Natural killer cell (primary cell): ENCODE data around the gene PER2. TPM values are rescaled to one million over a fixed set of nuclear protein-coding genes. Genes with fewer than 3 reads are reported as not detected.
A peak's percentile ranks its signal among the peaks of the same experiment; 100 is the strongest.

Experiments used
- ATAC-seq, 3 donors: fragments of 150-1000 bp in 2 of 3; fragments of 200-7000 bp in 1 of 3; cut with Tn5 transposase; 1 replicate in 1 of 3; 2 replicates in 2 of 3; pipeline ENCODE4 v1.10.0; 2021; ENCODE audit warnings: mild to moderate bottlenecking in 2 of 3, moderate library complexity in 2 of 3
- DNase-seq, 2 donors: peaks; one replicate each; pipeline versions ENCODE4 v3.0.0 to v3.0.0-alpha.2; 2013 to 2021; ENCODE audit warnings: mixed read lengths in 1 of 2
- H3K27ac ChIP-seq: one replicate; pipeline ENCODE4 v1.5.1; 2013; ENCODE audit warnings: mild to moderate bottlenecking, low read length
- H3K27me3 ChIP-seq: one replicate; pipeline ENCODE4 v1.6.1; 2013; ENCODE audit warnings: low read length; ENCODE audit not compliant: control insufficient read depth, insufficient read depth
- H3K36me3 ChIP-seq: one replicate; pipeline ENCODE4 v1.6.1; 2013; ENCODE audit warnings: low read length; ENCODE audit not compliant: control insufficient read depth, insufficient read depth
- H3K4me1 ChIP-seq: one replicate; pipeline ENCODE4 v1.6.1; 2013; ENCODE audit warnings: low read length; ENCODE audit not compliant: control insufficient read depth, insufficient read depth
- H3K4me3 ChIP-seq: one replicate; pipeline ENCODE4 v1.5.1; 2013; ENCODE audit warnings: low read length
- H3K9me3 ChIP-seq: one replicate; pipeline ENCODE4 v1.6.1; 2013; ENCODE audit warnings: low read length; ENCODE audit not compliant: control insufficient read depth, insufficient read depth
- H3K27ac Mint-ChIP-seq, 2 donors: one replicate each; pipeline ENCODE4 v1.8.0; 2022; ENCODE audit warnings: mild to moderate bottlenecking in 2 of 2, mixed read lengths in 2 of 2, moderate library complexity in 1 of 2
- H3K27me3 Mint-ChIP-seq, 2 donors: one replicate each; pipeline ENCODE4 v1.8.0; 2022; ENCODE audit warnings: low read depth in 2 of 2, mixed read lengths in 2 of 2
- H3K36me3 Mint-ChIP-seq: one replicate; pipeline ENCODE4 v1.8.0; 2022; ENCODE audit warnings: mixed read lengths
- H3K4me1 Mint-ChIP-seq, 2 donors: one replicate each; pipeline ENCODE4 v1.8.0; 2022; ENCODE audit warnings: mixed read lengths in 2 of 2
- H3K4me3 Mint-ChIP-seq: one replicate; pipeline ENCODE4 v1.8.0; 2022; ENCODE audit warnings: mild to moderate bottlenecking, moderate library complexity, mixed read lengths
- H3K9me3 Mint-ChIP-seq, 2 donors: one replicate each; pipeline ENCODE4 v1.8.0; 2022; ENCODE audit warnings: mixed read lengths in 2 of 2
- WGBS: methylation state at CpG from one replicate; pipeline ENCODE4 v1.1.7; 2013; ENCODE audit warnings: missing lambda C conversion rate; ENCODE audit not compliant: insufficient coverage; 5-methylcytosine and 5-hydroxymethylcytosine counted together
- intact Hi-C: fragments of 100-400 bp; cut with micrococcal nuclease; formaldehyde crosslinking; loops from one replicate; pipeline ENCODE4 v1.14.2; 2022
- total RNA-seq, 4 donors: library from RNA; stranded (reverse); fragments of 120-200 nt in 1 of 4; gene quantifications; one replicate each; pipeline versions ENCODE4 v1.2.3 to v1.2.4, GENCODE V29; 2013 to 2022
- TF ChIP-seq, protein P1 (sequence below): fragments of 200-600 bp; IDR thresholded peaks from one replicate; pipeline ENCODE4 v1.8.0; 2022; ENCODE audit warnings: antibody characterized with exemption

The PER2 gene
- total RNA-seq, 3 donors from 2014 or later (not counting 1 experiment from before 2014, with no cell fraction given), result 26.3 to 32.9 (median 32.6) TPM

DNA sequence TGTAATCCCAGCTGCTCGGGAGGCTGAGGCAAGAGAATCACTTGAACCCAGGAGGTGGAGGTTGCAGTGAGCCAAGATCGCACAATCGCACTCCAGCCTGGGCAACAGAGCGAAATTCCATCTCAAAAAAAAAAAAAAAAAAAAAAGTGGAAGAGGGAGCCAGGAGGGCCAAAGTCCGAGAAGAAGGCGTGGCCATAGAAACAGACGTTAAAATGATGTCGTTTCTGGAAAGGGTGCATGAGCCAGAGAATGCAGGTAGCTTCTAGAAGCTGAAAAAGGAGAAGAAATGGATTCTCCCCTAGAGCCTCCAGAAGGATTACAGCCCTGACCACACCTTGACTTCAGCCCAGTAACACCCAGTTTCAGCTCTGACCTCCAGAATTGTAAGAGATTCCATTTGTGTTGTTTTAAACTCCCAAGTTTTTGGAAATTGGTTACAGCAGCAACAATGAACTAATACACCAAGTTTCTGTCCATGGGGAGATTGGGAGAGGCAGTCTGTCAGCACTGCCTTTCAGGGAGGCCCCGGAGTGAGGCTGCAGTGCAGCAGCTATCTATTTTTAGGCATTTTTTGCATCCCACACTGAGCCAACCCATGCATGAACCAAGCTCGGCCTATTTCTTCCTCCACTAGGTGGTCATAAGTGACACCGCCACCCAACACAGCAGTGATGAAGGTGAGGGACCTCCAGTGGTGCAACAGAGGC is 17.7 kb upstream of the PER2 start:
- peaks cover 0 to 2% of the 10 kb centered on the region in 2 donors for H3K27me3 Mint-ChIP-seq
- no peak overlapping the region for H3K27ac Mint-ChIP-seq
- Histone ChIP-seq H3K27me3 (no peaks in the 10 kb centered on the region), H3K4me3 (no peak overlapping the region), H3K27ac (no peak overlapping the region), H3K36me3 (no peaks in the 10 kb centered on the region), H3K9me3 (no peaks in the 10 kb centered on the region), H3K4me1 (no peaks in the 10 kb centered on the region)
- no peaks in the 10 kb centered on the region for H3K4me1 Mint-ChIP-seq
- intact Hi-C loops, result no loop called here
- DNase-seq, result no peak
- WGBS, result 89% methylated on average over 11 of the region's 11 CpGs
- no peaks in the 10 kb centered on the region for H3K36me3 Mint-ChIP-seq
- TF ChIP-seq, protein P1, sequence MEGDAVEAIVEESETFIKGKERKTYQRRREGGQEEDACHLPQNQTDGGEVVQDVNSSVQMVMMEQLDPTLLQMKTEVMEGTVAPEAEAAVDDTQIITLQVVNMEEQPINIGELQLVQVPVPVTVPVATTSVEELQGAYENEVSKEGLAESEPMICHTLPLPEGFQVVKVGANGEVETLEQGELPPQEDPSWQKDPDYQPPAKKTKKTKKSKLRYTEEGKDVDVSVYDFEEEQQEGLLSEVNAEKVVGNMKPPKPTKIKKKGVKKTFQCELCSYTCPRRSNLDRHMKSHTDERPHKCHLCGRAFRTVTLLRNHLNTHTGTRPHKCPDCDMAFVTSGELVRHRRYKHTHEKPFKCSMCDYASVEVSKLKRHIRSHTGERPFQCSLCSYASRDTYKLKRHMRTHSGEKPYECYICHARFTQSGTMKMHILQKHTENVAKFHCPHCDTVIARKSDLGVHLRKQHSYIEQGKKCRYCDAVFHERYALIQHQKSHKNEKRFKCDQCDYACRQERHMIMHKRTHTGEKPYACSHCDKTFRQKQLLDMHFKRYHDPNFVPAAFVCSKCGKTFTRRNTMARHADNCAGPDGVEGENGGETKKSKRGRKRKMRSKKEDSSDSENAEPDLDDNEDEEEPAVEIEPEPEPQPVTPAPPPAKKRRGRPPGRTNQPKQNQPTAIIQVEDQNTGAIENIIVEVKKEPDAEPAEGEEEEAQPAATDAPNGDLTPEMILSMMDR, result no peak
- no peak overlapping the region for H3K4me3 Mint-ChIP-seq
- no peak for ATAC-seq
- H3K9me3 Mint-ChIP-seq, result no peaks in the 10 kb centered on the region

DNA sequence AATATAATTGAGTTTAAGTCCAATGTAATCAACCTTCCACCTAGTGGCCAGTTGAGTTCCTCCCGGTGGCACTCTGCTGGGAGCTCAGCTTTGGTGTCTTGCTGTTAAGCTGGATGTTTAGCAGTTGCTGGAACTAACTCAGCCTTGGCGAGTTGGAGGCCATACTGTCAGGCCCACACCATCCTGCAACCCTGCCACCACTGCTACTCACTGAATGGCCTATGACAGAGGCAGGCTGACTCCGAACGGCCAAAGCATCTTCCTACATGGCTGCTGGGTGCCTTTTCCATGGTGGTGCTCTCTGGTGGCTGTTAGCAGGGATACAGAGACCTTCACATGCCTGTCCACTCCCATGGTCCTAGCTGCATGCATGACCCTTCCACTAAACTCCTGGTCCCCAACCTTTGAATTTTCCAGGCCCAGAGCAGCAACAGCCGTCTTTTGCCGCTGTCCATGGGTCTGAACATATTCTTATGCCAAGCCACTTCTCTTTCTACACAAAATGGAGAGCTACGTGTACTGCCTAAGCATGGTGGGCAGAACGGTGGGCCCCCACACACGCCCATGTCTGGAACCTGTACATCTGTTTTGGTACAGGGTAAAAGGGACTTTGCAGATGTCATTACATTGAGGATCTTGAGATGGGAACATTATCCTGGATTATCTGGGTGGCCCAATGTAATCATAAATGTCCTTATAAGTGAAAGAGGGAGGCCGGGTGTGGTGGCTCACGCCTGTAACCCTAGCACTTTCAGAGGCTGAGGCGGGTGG is 16.9 kb upstream of the PER2 start:
- H3K9me3 ChIP-seq, result no peaks in the 10 kb centered on the region
- WGBS, result 94% methylated on average over 12 of the region's 12 CpGs
- H3K27ac ChIP-seq, result no peak overlapping the region
- Mint-ChIP-seq H3K4me1 (no peaks in the 10 kb centered on the region), H3K9me3 (no peaks in the 10 kb centered on the region), H3K4me3 (no peak overlapping the region), H3K36me3 (no peaks in the 10 kb centered on the region), H3K27me3 (peaks cover 0 to 2% of the 10 kb centered on the region in 2 donors), H3K27ac (no peak overlapping the region)
- DNase-seq (no peak), ATAC-seq (peak in 1 of 3 donors; percentile 35)
- no peaks in the 10 kb centered on the region for H3K27me3 ChIP-seq
- intact Hi-C loops, result no loop called here
- no peaks in the 10 kb centered on the region for H3K36me3 ChIP-seq
- no peaks in the 10 kb centered on the region for H3K4me1 ChIP-seq
- H3K4me3 ChIP-seq, result no peak overlapping the region
- TF ChIP-seq, protein P1, result no peak

DNA sequence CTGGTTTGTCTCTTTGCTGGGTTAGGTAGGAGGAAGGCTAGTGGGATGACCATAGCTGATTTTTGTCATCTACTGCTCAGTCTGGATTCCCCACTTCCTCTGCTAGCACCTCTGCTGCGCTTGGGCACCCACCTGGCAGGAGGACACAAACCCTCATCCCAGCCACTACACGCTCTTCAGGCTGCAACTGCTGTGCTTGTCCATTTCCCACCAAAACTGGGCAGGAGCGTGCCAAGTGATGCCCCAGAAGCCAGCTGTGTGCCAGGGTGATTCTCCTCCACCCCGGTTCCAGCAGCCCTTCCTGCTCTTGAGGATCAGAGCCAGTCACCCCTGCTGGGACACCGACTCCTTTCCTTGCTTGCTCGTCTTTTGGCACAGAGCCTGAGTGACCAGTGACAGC is 15.7 kb upstream of the PER2 start:
- H3K27ac ChIP-seq, result no peak overlapping the region
- peaks cover 0 to 2% of the 10 kb centered on the region in 2 donors for H3K27me3 Mint-ChIP-seq
- TF ChIP-seq, protein P1, result no peak
- intact Hi-C loops, result no loop called here
- H3K9me3 Mint-ChIP-seq, result no peaks in the 10 kb centered on the region
- H3K27me3 ChIP-seq, result no peaks in the 10 kb centered on the region
- no peaks in the 10 kb centered on the region for H3K36me3 ChIP-seq
- no peaks in the 10 kb centered on the region for H3K9me3 ChIP-seq
- WGBS, result 89% methylated on average over 6 of the region's 6 CpGs
- no peak overlapping the region for H3K27ac Mint-ChIP-seq
- no peaks in the 10 kb centered on the region for H3K36me3 Mint-ChIP-seq
- no peaks in the 10 kb centered on the region for H3K4me1 Mint-ChIP-seq
- H3K4me3 ChIP-seq, result no peak overlapping the region
- ATAC-seq (no peak), DNase-seq (no peak)
- no peaks in the 10 kb centered on the region for H3K4me1 ChIP-seq
- no peak overlapping the region for H3K4me3 Mint-ChIP-seq
